Cardiac muscle cell (in vitro differentiated cells and primary cell): ENCODE data around the gene HACD2. TPM values are rescaled to one million over a fixed set of nuclear protein-coding genes. Genes with fewer than 3 reads are reported as not detected.

Source experiments
- DNase-seq, 2 donors: peaks; one replicate each; pipeline versions ENCODE4 v3.0.0 to v3.0.0-alpha.2; 2010 to 2017; ENCODE audit warnings: low read depth in 1 of 2, low spot score in 1 of 2
- H3K27ac ChIP-seq: fragments of 200-600 bp; sonication (generic); 2 replicates; pipeline ENCODE4 v1.5.1; 2016
- H3K27me3 ChIP-seq: fragments of 200-600 bp; sonication (generic); 2 replicates; pipeline ENCODE4 v1.6.0; 2016; ENCODE audit warnings: control low read depth
- H3K36me3 ChIP-seq: fragments of 200-600 bp; sonication (generic); 2 replicates; pipeline ENCODE4 v1.5.1; 2016; ENCODE audit warnings: control low read depth
- H3K4me1 ChIP-seq: fragments of 200-600 bp; sonication (generic); 2 replicates; pipeline ENCODE4 v1.8.1; 2017; ENCODE audit warnings: low read depth, mild to moderate bottlenecking, mixed run types
- H3K4me3 ChIP-seq: fragments of 200-600 bp; sonication (generic); 2 replicates; pipeline ENCODE4 v1.5.1; 2016; ENCODE audit warnings: mild to moderate bottlenecking
- H3K9me3 ChIP-seq: fragments of 200-600 bp; sonication (generic); 2 replicates; pipeline ENCODE4 v1.5.1; 2017; ENCODE audit warnings: low read depth, mild to moderate bottlenecking, control low read depth
- polyA plus RNA-seq: library from polyadenylated mRNA; unstranded; fragments of >200 nt; fragmentation: Nextera tagmentation; extraction: Ambion mirVana; gene quantifications from 2 replicates; pipeline ENCODE4 v1.2.1, GENCODE V29; 2016
- total RNA-seq: library from RNA; depleted of rRNA; stranded (reverse); fragments of >200 nt; gene quantifications from 2 replicates; pipeline ENCODE4 v1.2.3, GENCODE V29; 2016
- TF ChIP-seq, protein P1 (sequence below): IDR thresholded peaks from 2 replicates; pipeline ENCODE4 v1.5.1; 2012; ENCODE audit warnings: low read depth, mild to moderate bottlenecking, low read length

HACD2 gene
- total and polyA plus RNA-seq, 2 experiments from 2014 or later, result 9.1 to 13.6 TPM

DNA sequence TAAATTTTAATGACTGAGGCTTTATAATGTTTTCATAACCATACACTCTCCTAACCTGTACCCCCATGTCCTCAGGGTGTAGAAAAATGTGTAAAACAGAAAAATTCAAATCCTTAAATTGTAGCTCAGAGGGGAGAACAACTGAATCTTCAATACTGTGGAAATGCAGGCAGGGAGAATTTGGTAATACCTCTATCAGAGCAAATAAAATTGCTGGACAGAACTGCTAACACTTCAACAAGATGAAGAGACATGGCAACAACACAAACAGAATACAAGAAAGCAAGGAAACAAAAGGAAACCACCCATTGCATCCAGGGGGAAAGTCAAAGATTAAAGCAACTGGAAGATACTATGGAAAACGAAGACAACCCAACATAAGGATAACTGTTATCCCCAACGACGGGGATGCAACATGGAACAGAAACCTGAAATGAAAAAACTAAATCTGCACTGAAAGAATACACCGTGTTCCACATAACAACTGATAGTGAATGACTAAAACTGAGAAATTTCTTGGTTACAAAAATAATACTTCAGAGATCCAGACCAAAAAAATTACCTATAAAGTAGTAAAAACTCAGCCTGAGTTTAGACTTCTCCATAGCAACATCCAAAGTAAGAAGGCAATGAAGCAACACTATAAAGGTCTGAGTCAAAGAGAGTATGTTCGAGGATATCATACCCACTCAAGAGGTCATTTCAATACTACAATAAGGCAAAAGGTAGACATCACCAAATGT lies 48.5 kb downstream of the HACD2 start:
- Histone ChIP-seq H3K4me1 (no peaks in the 10 kb centered on the region), H3K9me3 (no peaks in the 10 kb centered on the region), H3K4me3 (no peak overlapping the region), H3K27me3 (no peaks in the 10 kb centered on the region), H3K36me3 (no peaks in the 10 kb centered on the region), H3K27ac (no peak overlapping the region)
- TF ChIP-seq, protein P1, sequence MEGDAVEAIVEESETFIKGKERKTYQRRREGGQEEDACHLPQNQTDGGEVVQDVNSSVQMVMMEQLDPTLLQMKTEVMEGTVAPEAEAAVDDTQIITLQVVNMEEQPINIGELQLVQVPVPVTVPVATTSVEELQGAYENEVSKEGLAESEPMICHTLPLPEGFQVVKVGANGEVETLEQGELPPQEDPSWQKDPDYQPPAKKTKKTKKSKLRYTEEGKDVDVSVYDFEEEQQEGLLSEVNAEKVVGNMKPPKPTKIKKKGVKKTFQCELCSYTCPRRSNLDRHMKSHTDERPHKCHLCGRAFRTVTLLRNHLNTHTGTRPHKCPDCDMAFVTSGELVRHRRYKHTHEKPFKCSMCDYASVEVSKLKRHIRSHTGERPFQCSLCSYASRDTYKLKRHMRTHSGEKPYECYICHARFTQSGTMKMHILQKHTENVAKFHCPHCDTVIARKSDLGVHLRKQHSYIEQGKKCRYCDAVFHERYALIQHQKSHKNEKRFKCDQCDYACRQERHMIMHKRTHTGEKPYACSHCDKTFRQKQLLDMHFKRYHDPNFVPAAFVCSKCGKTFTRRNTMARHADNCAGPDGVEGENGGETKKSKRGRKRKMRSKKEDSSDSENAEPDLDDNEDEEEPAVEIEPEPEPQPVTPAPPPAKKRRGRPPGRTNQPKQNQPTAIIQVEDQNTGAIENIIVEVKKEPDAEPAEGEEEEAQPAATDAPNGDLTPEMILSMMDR, result no peak
- no peak for DNase-seq

DNA sequence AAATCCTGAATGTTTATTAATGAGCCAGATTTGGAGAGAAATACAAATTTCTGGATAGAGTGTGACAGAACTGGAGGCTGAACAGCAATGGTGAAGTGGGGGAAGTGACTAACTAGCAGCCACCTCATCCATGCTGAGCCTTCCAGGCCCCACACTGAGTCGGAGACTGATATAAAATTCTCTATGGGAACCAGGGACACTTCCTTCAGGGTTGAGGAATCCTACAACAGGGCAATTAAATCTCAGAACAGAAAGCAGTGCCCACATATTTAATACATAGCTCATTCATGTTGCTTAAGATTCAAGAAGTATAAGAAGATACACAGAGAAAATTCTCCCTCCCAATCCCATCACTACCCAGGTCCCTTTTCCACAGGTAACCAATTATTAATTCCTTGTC lies 49.3 kb downstream of the HACD2 start:
- Histone ChIP-seq H3K27ac (no peak overlapping the region), H3K36me3 (no peaks in the 10 kb centered on the region), H3K4me1 (no peaks in the 10 kb centered on the region), H3K4me3 (no peak overlapping the region), H3K9me3 (no peaks in the 10 kb centered on the region), H3K27me3 (no peaks in the 10 kb centered on the region)
- peak in 1 of 2 donors; percentile 44 for DNase-seq
- TF ChIP-seq, protein P1, result no peak

DNA sequence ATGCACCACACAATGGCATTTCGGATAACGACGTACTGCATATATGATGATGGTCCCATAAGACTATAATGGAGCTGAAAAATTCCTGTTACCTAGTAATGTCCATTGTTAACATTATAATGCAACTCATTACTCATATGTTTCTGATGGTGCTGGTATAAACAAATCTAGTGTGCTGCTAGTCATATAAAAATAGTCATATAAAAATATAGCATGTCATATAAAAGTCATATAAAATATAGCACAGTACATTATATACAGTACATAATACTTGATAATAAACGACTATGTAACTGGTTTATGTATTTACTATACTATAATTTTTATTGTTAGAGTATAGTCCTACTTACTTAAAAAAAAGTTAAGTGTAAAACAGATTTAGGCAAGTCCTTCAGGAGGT lies 50.6 kb downstream of the HACD2 start:
- DNase-seq, result no peak
- no peaks in the 10 kb centered on the region for H3K27me3 ChIP-seq
- TF ChIP-seq, protein P1, result no peak

DNA sequence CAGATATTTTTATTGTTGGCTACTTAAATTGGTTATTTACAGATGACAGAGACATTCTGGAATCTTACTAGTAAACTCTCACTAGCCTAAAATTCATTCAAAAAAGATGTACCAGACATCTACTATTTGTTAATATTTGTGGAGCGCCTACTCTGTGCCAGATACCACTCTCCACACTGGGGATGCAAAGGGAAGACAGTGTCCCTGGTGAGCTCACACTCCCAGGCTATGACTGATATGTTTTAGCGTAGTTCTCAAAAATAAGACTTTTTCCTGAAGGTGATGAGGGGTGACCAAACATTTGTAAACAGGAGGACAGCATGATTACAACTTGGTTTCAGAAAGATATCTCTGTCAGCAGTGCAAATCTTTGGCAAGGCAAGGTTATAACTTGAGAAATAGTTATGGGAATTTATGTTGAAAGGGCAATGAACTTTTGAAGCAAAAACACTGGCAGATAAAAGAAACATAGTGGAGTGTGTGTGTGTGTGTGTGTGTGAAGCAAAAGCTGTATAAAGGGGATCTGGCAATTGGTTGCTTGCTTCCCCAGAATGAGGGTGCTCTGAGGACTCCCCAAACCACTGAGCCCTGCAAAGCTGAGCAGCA lies 51.2 kb downstream of the HACD2 start:
- TF ChIP-seq, protein P1, result no peak
- Histone ChIP-seq H3K27ac (no peak overlapping the region), H3K36me3 (no peaks in the 10 kb centered on the region), H3K4me1 (no peaks in the 10 kb centered on the region), H3K27me3 (no peaks in the 10 kb centered on the region), H3K4me3 (no peak overlapping the region), H3K9me3 (no peaks in the 10 kb centered on the region)
- peak in 1 of 2 donors; percentile 50 for DNase-seq

More for the DNA sequence above, 50.6 kb downstream of the HACD2 start:
- no peak overlapping the region for H3K4me3 ChIP-seq
- H3K36me3 ChIP-seq, result no peaks in the 10 kb centered on the region
- H3K4me1 ChIP-seq, result no peaks in the 10 kb centered on the region
- H3K27ac ChIP-seq, result no peak overlapping the region
- no peaks in the 10 kb centered on the region for H3K9me3 ChIP-seq

DNA sequence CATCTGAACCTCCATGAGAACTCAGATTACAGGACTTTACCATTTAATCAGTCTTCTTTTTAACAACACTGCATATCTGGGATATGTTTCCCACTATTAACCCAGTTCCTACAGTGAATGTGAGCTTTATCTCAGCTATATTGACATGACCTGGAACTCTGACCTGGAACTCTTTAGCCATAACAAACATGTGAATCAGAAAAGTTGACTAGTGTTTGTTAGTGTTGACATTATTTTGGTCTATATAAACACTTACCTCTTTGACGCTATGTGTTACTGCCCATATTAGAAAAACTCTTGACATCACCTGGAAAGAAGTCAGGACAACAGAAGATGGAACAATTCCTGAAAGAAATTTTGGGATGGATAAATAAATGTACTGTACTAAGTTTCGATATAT lies 56.7 kb downstream of the HACD2 start:
- DNase-seq, result no peak
- Histone ChIP-seq H3K4me1 (peaks cover 25% of the 10 kb centered on the region), H3K27ac (no peak overlapping the region), H3K27me3 (no peaks in the 10 kb centered on the region), H3K9me3 (no peaks in the 10 kb centered on the region), H3K4me3 (no peak overlapping the region), H3K36me3 (no peaks in the 10 kb centered on the region)
- TF ChIP-seq, protein P1, result no peak
